ENCODE results near the gene ANXA11.
"Not testable (repeated sequence)": the region's sequence is repeated elsewhere in the genome, so short reads cannot be mapped to it uniquely, and the experiment has no call there.

Gene ANXA11

DNA sequence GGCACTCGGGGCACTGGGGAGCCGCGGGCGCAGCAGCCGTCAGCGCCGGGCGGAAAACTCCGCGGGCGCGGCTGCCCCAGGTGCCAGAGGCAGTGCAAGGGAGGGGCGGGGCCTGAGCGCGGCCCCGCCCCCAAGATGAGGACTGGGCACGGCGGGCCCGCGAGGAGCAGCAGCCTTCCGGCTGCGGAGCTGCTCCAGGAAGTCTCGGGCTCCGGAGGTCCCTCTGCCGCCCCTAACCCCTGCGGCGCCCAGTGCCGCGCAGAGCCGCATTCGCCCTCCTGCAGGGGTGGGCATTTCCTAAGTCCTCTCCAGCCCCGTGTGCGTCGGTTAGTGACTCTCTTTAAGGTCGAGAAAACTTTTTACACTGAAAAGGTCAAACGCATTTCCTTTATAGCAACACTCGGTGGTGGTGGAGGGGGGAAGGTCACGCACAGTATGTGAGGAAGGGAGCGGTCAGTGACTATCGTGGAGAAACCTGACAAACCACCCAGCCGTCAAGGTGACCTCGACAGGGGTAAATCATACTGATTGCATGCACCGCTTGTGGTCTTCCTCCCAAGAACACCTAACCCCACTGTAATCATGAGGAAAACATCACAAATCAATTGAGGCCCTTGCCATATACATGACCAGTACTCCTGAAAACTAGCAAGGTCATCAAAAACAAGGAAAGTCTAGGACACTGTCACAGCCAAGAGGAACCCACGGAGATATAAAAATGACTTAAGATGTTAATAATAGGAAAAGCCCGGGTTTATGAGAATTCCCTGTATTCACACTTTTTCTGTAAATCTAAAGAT is at the start of gene ANXA11:
TSS of gene ANXA11 (minus strand) at position 61 of the 800 bp plus-strand sequence. CDS start 32,676 bp downstream, outside the sequence.
- peak; percentile 86 to 90 for DNase-seq

DNA sequence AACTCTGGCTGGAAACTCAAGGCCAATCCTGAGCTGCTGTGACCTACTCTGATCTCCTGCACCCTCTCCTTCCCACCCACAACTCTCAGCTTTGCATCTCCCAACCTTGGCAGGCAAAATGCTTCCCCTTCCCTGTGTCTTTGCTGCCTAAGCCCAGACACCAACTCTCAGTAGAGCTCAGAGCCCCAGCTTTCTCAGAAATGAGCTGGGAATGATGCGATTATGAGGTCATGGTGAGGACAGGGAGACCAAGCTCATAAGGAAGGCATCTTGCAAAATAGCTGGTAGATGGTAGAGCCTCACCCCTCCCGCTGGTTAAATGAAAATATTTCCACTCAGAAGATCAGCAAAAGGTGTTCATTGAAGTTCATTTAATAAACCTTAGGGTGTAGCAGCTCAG is 49.4 kb upstream of the ANXA11 start:
- not testable (repeated sequence) for DNase-seq

DNA sequence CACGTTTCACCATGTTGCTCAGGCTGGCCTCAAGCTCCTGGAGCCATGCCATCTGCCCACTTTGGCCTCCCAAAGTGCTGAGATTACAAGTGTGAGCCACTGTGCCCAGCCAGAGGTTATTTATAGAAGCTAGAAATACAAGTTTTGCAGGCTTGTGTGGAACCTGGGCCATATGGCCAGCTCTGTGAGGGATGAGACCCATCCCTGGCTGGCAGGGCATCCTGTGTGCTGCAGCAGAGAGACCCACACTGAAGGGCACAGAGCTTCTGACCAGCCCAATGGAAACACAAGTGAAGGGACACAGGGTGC is 48.6 kb upstream of the ANXA11 start:
- not testable (repeated sequence) for DNase-seq

DNA sequence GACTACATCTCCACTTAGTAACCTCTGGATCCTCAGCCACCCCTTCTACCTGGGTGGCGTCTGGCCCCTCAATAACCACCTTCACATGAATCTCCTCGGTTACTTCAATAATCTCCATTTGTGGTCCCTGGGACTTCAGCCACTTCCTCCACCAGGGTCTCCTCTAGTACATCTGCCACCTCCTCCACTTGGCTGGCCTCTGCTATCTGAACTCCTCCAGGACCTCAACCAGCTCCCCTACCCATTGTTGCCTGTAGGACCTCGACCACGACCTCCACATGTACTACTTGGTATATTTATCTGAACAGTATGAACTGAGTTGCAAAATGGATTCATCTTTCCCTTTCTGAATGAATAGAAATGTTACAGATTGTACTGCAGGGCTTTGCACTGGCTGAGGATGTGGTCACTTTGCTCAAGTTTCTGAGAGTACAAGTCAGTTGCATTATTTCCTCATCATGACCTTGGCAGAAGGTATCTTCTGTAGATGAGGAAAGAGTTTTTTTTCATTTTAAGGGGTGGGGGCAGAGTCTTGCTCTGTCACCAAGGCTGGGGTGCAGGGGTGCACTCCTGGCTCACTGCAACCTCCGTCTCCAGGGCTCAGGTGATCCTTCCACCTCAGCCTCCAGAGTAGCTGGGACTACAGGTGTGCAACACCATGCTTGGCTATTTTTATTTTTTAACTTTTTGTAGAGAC is 48.1 kb upstream of the ANXA11 start:
- no peak for DNase-seq

DNA sequence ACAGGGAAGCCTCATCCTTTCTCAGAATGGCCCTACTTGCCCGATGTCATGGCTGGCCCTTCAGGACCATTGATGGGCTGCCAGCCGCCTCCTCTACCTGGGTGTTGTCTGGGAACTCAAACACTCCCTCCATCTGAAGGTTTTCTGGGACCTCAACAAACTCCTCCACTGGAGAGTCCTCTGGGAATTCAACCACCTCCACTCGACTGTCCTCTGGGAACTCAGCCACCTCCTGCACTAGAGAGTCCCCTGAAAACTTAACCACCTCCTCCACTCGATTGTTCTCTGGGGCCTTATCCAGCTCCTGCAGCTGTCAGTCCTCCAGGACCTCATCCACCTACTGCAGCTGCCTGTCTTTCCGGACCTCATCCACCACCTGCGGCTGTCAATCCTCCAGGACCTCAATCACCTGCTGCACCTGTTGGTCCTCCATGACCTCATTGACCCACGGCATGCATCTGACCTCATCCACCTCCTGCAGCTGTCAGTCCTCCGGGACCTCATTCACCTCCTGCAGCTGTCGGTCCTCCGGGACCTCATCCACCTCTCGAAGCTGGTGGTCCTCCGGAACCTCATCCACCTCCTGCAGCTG is 47.1 kb upstream of the ANXA11 start:
- DNase-seq, result no peak

DNA sequence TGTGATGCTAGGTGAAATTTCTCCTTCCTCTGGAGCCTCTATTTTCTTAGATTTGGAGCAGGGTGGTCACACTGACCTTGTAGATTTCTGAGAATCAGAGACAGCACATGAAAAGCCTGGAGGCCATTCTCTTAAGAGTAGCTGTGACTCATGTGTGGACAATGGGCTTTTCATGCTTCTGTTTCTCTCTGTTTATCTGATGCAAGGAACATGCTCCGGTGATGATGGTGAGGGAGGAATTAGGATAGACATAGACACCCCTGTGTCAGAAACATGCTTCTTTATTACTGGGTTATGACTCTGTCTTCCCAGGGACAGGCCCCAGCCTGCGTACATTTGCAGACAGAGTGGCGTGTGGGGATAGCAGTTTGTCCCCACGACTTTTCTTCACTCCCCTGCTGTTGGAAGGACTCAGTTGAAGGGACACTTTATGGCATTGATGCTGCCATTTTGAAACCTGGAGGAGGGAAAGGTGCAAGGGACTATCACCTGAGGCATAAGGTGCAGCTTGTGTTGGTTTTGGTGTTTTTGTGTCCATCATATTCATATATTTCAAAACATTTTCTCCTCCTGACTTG is 46.5 kb upstream of the ANXA11 start:
- DNase-seq, result not testable (repeated sequence)

DNA sequence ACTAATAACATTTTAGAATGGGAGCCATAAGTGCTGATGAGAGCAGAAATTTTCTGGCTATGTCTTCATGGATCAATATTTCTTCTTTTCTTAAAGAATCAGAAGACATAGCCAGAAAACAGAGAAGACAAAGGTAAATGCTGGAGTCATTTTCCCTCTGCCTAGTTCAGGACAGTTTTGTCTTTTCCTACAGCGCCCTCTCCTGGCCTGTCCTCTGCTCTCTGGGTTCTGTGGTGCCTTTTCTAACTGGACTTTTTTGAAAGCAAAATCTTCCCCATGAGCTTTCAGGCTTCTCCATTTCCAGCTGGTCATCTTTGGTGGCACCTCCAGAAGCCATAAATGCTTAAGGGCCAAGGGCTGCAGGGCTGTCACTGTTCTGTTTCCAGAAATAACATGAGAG is 45.1 kb upstream of the ANXA11 start:
- DNase-seq, result not testable (repeated sequence)

DNA sequence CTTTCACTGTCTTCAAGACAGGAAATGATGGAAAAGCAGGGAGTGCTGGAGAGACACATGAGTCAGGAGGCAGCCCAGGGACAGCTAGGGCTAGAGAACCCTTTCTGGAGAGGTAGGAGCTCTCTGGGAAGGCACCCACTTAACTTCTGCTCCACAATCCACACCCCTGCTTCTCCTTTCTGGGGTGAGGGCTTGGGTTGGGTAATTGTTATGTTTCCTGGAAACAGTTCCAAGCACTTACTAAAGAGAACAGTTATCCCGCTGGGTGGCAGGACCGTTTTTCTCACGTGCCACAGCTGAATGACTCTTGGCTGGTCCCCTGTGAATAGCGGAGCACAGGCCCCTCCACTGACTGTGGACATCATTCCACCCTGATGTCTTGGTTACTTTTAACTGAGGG is 44.6 kb upstream of the ANXA11 start:
- DNase-seq, result not testable (repeated sequence)

DNA sequence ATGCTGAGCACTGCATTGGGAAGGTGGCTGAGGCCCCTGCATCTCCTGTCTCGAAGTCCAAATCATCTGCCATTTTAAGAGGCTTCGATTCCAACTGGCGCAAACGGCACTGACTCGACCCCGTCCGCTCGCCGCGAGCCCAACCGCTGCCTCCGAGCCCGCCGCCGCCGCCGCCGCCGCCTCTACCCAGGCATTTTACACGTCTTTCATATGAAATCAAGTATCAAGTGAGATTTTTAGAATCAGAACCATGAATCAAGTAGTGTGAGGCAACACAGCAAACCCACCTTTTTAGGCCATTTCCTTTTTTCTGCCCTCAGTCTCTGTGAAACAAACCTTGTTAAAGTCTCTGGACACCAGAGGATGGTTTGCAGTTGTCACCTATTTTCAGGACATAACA is 42.3 kb upstream of the ANXA11 start:
- not testable (repeated sequence) for DNase-seq

DNA sequence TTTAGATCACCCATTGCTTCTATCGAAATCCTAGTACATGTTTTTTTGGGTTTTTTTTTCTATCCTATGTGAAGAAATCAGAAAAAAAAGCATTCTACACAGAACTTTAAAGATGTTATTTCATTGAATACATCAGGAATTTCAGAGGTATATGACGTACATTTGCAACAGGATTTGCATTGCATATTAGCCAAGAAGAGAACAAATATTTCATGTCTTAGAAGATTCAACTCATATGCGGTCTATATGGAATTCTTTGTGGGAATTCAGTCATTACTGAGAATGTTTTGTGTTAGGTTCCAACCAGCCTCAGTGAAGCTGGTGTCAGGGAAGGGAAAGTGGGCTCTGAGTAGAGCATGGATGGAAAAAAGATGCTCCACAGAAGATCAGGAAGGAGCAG is 39.0 kb upstream of the ANXA11 start:
- DNase-seq, result not testable (repeated sequence)

DNA sequence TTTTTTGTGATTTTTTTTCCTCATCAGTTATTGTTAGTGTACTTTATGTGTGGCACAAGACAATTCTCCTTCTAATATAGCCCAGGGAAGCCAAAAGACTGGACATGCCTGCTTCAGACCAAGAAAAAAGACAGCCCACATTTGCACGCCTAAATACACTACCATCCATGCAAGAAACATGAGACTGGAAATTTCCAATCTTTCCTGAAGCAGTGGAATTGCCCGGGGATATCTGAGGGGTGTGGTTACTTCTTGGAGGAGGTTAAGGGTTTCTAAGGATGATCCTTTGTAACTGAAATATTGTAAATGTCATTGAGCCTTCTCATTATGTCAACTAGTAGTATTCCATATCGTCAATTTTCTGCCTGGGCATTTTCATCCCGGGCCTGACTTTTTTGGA is 37.0 kb upstream of the ANXA11 start:
- DNase-seq, result not testable (repeated sequence)

DNA sequence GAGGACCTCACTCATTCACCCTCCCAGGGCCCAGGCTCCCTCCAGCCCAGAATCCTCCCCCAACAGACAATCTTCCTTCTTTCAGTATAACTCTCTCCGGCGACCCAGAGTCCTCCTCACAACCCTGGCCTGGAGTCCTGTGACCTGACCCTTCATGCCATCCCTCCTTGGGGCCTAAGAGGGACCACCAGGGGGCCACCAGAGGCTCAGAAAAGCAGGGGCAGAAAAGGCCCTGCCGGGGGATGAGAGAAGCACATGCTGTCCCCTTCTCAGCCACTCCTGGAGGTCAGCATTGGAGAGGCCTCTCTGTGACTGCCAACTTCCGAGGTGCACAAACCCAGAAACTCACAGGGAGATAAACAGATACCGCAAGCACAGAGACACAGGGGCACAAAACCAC is 31.1 kb upstream of the ANXA11 start:
- DNase-seq, result not testable (repeated sequence)

DNA sequence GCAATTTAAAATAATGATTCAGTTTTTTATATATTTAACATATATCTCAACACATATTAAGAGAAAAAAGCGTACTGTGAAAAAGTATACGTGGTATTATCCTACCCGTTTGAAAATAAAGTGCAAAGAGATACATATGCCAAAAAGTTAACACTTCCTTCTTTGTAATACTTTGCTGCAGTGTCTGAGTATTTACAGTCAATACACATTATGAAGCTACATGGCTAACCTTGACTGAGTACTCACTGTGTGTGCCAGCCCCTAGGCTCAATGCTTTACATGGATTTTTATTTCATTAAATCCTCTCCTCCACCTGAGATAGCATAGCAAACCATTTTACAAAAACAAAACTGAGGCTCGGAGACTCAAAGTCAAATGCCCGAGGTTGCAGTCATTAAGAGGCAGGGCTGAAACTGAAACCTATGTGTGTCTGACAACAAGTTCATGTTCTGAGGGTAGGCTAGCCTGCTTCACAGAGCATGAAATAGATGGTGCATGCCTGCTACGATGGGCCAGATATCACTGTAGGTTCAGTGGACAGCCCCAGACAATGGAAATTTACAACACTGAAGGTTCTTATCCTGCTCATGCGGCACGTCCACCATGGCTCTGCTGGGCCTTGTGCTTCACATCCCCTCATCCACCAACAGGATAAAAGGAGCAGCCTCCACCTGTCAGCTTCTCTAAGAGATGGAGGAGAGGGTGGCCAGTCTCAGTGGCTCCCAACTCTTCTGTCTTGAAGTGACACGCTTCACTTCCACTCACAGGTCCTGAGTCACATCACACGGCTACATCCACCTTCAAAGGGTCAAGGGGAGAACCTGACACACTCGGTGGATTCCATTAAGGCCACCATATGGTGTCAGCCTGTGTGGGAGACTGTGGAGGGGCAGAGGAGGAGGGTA is 29.2 kb upstream of the ANXA11 start:
- not testable (repeated sequence) for DNase-seq

DNA sequence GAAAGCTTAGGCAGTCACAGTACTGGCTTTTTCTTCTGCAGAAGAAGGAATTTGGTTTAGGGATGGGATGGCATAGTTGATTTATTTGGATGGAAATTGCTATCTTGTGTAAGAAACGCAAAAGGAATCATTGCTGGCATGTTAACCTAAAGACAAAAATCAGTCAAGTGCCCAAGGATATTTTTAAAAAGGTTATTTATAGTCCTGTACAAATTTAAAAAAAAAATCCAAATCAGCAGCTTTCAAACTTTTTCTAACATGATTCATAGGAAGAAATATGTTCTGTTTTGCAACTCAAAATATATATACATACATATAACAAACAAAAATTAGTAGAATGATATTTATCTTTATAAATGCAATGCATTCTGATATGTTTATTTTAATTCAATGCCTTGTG is 28.5 kb upstream of the ANXA11 start:
- DNase-seq, result not testable (repeated sequence)

DNA sequence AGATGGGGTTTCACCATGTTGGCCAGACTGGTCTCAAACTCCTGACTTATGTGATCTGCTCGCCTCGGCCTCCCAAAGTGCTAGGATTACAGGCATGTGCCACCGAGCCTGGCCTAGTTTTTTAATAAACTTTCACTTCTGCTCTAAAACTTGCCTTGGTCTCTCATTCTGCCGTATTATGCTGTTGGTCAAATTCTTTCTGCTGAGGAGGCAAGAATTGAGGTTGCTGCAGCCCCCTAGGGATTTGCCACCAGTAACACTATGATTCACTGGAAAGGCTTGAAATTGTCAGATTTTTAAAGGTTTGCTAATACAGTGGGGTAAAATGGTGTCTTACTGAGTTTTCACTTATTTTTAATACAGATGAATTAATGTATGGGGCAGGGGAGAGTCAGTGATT is 21.4 kb upstream of the ANXA11 start:
- DNase-seq, result not testable (repeated sequence)

DNA sequence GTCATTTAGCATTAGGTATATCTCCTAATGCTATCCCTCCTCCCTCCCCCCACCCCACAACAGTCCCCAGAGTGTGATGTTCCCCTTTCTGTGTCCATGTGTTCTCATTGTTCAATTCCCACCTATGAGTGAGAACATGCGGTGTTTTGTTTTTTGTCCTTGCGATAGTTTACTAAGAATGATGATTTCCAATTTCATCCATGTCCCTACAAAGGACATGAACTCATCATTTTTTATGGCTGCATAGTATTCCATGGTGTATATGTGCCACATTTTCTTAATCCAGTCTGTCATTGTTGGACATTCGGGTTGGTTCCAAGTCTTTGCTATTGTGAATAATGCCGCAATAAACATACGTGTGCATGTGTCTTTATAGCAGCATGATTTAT is 17.7 kb upstream of the ANXA11 start:
- not testable (repeated sequence) for DNase-seq

DNA sequence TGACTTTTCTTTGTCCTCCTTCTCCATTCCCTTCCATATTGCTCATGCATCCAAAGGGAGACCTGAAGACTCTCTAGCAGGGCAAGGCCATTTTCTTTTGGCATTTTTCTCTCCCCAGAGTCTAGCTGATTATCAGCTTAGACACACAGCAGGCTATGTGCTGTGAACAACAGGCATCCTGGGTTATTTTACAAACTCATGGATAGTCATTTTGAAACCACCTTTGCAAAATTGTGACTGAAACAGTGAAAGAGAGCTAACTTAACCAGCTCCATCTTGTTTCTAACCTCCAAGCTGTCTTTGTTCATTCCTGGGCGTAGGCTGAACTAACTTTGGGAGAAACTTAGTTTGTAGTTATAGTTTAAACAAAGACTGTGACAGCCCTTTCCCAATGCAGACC is 13.5 kb upstream of the ANXA11 start:
- DNase-seq, result not testable (repeated sequence)

DNA sequence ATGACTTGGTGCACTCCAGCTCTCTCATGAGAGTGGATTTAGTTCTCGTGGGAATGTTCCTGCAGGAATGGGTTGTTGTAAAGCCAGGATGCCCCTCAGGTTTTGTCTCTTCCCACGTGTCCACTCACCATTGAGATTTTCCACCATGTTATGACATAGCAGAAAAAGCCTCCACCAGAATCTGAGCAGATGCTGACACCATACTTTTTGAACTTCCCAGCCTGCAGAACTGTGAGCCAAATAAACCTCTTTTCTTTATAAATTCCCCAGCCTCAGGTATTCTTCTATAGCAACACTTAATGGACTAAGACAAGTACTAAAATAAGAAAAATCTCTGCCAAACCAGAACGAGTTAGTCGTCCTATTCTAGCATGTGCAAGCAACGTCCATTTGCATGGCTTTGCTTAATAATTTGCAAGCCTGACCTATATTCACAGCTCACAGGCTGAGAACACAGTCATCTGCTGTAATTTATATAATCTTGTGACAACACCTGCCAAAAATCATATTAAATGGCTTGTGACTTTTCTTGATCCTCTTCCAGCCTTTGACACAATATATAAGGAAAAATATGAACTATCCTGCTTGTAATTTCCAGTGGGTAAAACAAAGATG is 9.1 kb upstream of the ANXA11 start:
- not testable (repeated sequence) for DNase-seq

DNA sequence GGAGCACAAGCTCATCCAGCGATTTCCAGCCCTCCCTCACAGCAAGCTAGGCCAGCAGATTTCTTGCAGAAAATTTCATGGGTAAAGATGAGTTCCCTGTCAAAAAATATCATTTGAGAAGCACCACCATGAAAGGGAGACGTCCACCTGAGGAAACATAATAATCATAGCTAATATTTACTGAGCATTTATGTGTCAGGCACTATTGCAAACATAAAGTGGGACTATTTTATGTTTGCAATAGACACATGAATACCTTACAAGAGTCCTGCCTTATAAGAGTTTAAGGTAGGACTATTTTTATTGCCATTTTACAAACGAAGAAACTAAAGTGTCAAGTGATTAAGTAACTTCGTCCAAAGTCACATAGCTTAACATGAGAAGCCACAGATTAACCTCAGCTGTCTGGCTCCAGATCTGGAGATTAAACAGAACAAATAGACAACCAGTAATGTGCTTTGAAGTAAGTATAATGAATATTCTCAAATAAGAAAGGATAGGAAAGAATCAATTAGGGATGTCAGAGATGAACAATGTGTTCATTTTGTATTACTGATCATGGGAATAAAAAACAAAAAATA is 7.3 kb upstream of the ANXA11 start:
- DNase-seq, result not testable (repeated sequence)

DNA sequence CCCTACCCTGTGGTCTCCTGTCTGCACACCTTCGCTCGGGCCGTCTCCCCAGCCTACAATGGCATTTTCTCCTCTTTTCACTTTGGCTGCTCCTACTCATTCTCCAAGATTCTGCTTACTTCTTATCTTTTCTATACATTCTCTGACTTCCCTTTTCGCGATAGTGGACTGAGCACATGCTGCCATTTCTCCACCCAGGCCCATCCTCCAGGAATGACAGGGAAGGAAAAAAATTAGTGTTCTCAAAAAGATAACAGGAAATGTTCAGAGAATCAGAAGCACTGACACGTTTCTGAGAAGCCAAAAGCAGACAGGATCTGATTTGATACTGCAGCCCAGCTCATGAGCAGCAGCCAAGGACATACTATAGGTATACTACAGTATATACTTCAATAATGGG is 6.4 kb upstream of the ANXA11 start:
- DNase-seq, result no peak

DNA sequence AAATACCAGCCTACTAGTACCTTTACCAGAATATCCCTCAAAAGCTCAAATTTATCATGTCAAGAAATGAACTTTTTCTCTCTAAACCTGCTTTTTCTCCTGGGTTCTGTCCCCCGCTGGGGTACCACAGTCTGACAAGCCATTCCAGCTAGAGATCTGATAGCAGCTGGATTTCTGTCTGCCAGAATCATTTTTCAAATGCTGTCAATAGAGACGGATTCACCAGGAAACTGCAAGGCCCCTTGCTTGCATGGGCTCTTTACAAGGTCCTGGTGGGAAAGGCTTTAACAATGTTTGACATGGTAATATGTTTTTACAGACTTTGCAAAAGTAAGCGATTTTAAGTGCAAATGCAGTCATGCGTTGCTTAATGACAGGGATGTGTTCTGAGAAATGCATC is 4.9 kb upstream of the ANXA11 start:
- DNase-seq, result no peak
